Measurements from ENCODE around the gene CXCL11. TPM values are rescaled to one million over a fixed set of nuclear protein-coding genes. Genes with fewer than 3 reads are reported as not detected.
"Not testable (repeated sequence)": the region's sequence is repeated elsewhere in the genome, so short reads cannot be mapped to it uniquely, and the experiment has no call there.

CXCL11 gene
- total RNA-seq, 1 donor from 2014 or later: not detected

GRCh38 chr4:76050560-76051050 is 14.7 kb upstream of the CXCL11 start:
- ATAC-seq (ENCODE audit: poor library complexity); DNase-seq; intact Hi-C loops (cut with DNase I): not testable (repeated sequence)

- ATAC-seq (ENCODE audit: poor library complexity); DNase-seq; intact Hi-C loops (cut with DNase I): not testable (repeated sequence)
These were observed 14.1 kb upstream of the CXCL11 start for GRCh38 chr4:76049860-76050416.

GRCh38 chr4:76044686-76045085 is 8.8 kb upstream of the CXCL11 start:
- not testable (repeated sequence) for DNase-seq

GRCh38 chr4:76043306-76043705 is 7.4 kb upstream of the CXCL11 start:
- DNase-seq; intact Hi-C loops (cut with DNase I); ATAC-seq (ENCODE audit: poor library complexity): not testable (repeated sequence)

More at GRCh38 chr4:76044686-76045085, 8.8 kb upstream of the CXCL11 start:
- ATAC-seq (ENCODE audit: poor library complexity); intact Hi-C loops (cut with DNase I): not testable (repeated sequence)

- DNase-seq; ATAC-seq (ENCODE audit: poor library complexity); intact Hi-C loops (cut with DNase I): not testable (repeated sequence)
These were observed 6.5 kb upstream of the CXCL11 start for GRCh38 chr4:76042241-76042998.

- DNase-seq: no peak
- ATAC-seq (ENCODE audit: poor library complexity): no peak
These were observed 985 bp upstream of the CXCL11 start for GRCh38 chr4:76036855-76037254.

GRCh38 chr4:76035141-76035540 is 729 bp downstream of the CXCL11 start:
- intact Hi-C loops (cut with DNase I): no loop called here
- no peak for ATAC-seq (ENCODE audit: poor library complexity)

More at GRCh38 chr4:76036855-76037254, 985 bp upstream of the CXCL11 start:
- intact Hi-C loops (cut with DNase I): no loop called here

GRCh38 chr4:76029300-76029699 is 6.6 kb downstream of the CXCL11 start:
- DNase-seq (no peak), ATAC-seq (ENCODE audit: poor library complexity) (no peak)
- intact Hi-C loops (cut with DNase I): no loop called here

More at GRCh38 chr4:76035141-76035540, 729 bp downstream of the CXCL11 start:
- no peak for DNase-seq

GRCh38 chr4:76028350-76028765 is 7.5 kb downstream of the CXCL11 start:
- intact Hi-C loops (cut with DNase I): no loop called here

GRCh38 chr4:76024065-76024464 is 11.8 kb downstream of the CXCL11 start:
- DNase-seq: no peak
- intact Hi-C loops (cut with DNase I): no loop called here
- no peak for ATAC-seq (ENCODE audit: poor library complexity)

More at GRCh38 chr4:76028350-76028765, 7.5 kb downstream of the CXCL11 start:
- DNase-seq (no peak), ATAC-seq (ENCODE audit: poor library complexity) (peak; percentile 52)

- ATAC-seq (ENCODE audit: poor library complexity): no peak
- intact Hi-C loops (cut with DNase I): no loop called here
- DNase-seq: no peak
These were observed 12.5 kb downstream of the CXCL11 start, which contains the start of gene CXCL10 for GRCh38 chr4:76023389-76023788. Gene CXCL10, minus strand, starts transcription at chr4:76023497. Its CDS starts 66 bp downstream, at chr4:76023431.

GRCh38 chr4:76022677-76023076 is 13.2 kb downstream of the CXCL11 start:
- ATAC-seq (ENCODE audit: poor library complexity): no peak
- intact Hi-C loops (cut with DNase I): no loop called here

GRCh38 chr4:76022031-76022430 is 13.8 kb downstream of the CXCL11 start:
- DNase-seq (no peak), ATAC-seq (ENCODE audit: poor library complexity) (no peak)
- intact Hi-C loops (cut with DNase I): no loop called here

More at GRCh38 chr4:76022677-76023076, 13.2 kb downstream of the CXCL11 start:
- no peak for DNase-seq

GRCh38 chr4:76017056-76017686 is 18.7 kb downstream of the CXCL11 start:
- no peak for ATAC-seq (ENCODE audit: poor library complexity)

GRCh38 chr4:76016393-76016792 is 19.5 kb downstream of the CXCL11 start:
- intact Hi-C loops (cut with DNase I): no loop called here
- ATAC-seq (ENCODE audit: poor library complexity) (no peak), DNase-seq (no peak)

More at GRCh38 chr4:76017056-76017686, 18.7 kb downstream of the CXCL11 start:
- DNase-seq: no peak
- intact Hi-C loops (cut with DNase I): no loop called here

- no peak for ATAC-seq (ENCODE audit: poor library complexity)
- intact Hi-C loops (cut with DNase I): no loop called here
- no peak for DNase-seq
These were observed 22.3 kb downstream of the CXCL11 start for GRCh38 chr4:76013540-76013939.

- DNase-seq: no peak
- intact Hi-C loops (cut with DNase I): no loop called here
- no peak for ATAC-seq (ENCODE audit: poor library complexity)
These were observed 23.5 kb downstream of the CXCL11 start for GRCh38 chr4:76012388-76012801.

- no peak for DNase-seq
- intact Hi-C loops (cut with DNase I): no loop called here
- peak; percentile 75 for ATAC-seq (ENCODE audit: poor library complexity)
These were observed 24.0 kb downstream of the CXCL11 start for GRCh38 chr4:76011700-76012387.
